ENCODE results near the gene GRIN1. TPM values are rescaled to one million over a fixed set of nuclear protein-coding genes. Genes with fewer than 3 reads are reported as not detected.

The GRIN1 gene
- total RNA-seq, 1 donor = not detected

- no peak overlapping the region for H3K4me3 ChIP-seq (ENCODE audit: low read depth, low read length)
- DNase-seq (ENCODE audit: low read depth) = no peak
- no peak for TF ChIP-seq CTCF (IDR thresholded peaks at IDR 0.05; ENCODE audit: insufficient read depth, low read length)
These were observed 29.6 kb downstream of the GRIN1 start for GRCh38 chr9:137168573-137168903.

- TF ChIP-seq CTCF (IDR thresholded peaks at IDR 0.05; ENCODE audit: insufficient read depth, low read length) = no peak
- DNase-seq (ENCODE audit: low read depth) = peak; percentile 15
- H3K4me3 ChIP-seq (ENCODE audit: low read depth, low read length) = no peak overlapping the region
These were observed 30.2 kb downstream of the GRIN1 start for GRCh38 chr9:137168904-137169856.

- no peak for DNase-seq (ENCODE audit: low read depth)
- no peak within 1 kb of the TSS for H3K4me3 ChIP-seq (ENCODE audit: low read depth, low read length)
- TF ChIP-seq CTCF (IDR thresholded peaks at IDR 0.05; ENCODE audit: insufficient read depth, low read length) = no peak
These were observed 31.0 kb downstream of the GRIN1 start, which contains the start of gene LRRC26 for GRCh38 chr9:137169896-137170358. Gene LRRC26 (minus strand): TSS chr9:137170051. CDS start chr9:137169943, 108 bp downstream.

GRCh38 chr9:137170486-137171148 is 31.7 kb downstream of the GRIN1 start:
- TF ChIP-seq CTCF (IDR thresholded peaks at IDR 0.05; ENCODE audit: insufficient read depth, low read length) = no peak
- H3K4me3 ChIP-seq (ENCODE audit: low read depth, low read length) = no peak overlapping the region
- DNase-seq (ENCODE audit: low read depth) = no peak

GRCh38 chr9:137171149-137171900 is 32.4 kb downstream of the GRIN1 start:
- TF ChIP-seq CTCF (IDR thresholded peaks at IDR 0.05; ENCODE audit: insufficient read depth, low read length) = no peak
- DNase-seq (ENCODE audit: low read depth) = no peak

More at GRCh38 chr9:137171149-137171900, 32.4 kb downstream of the GRIN1 start:
- H3K4me3 ChIP-seq (ENCODE audit: low read depth, low read length) = no peak overlapping the region
